HG03103 (cell line): ENCODE measurements around the gene ELOVL6.
"Not testable (repeated sequence)": the region's sequence is repeated elsewhere in the genome, so short reads cannot be mapped to it uniquely, and the experiment has no call there.

Source experiments
- ATAC-seq: cut with Tn5 transposase; IDR thresholded peaks from one replicate; pipeline ENCODE4 v1.9.1; 2021; ENCODE audit warnings: low read depth; ENCODE audit not compliant: unreplicated experiment

ELOVL6 gene, protein sequence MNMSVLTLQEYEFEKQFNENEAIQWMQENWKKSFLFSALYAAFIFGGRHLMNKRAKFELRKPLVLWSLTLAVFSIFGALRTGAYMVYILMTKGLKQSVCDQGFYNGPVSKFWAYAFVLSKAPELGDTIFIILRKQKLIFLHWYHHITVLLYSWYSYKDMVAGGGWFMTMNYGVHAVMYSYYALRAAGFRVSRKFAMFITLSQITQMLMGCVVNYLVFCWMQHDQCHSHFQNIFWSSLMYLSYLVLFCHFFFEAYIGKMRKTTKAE

GRCh38 chr4:110198435-110199416 lies at the start of gene ELOVL6:
TSS of gene ELOVL6 (minus strand) at chr4:110198615. CDS start at chr4:110198335, 280 bp downstream.
- ATAC-seq, result no peak

DNA sequence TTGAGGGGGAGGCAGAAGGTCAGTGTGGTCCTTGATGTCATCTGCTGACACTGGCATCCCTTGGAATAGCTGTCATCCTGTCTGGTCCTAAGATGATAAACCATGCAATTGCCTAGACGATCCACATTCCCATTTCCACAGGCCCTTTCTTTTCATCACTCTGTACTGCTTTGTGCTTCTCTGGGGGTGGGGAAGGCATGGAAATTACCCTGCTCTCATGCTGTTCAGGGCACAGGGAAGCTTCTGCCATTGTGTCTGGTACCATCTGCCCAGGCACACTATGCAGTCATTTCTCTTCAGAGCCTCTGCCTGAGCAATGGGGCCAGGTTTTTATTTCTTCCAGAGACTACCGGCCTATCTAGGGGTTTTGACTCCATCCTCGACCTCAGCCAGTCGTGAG lies 49.7 kb upstream of the ELOVL6 start:
- ATAC-seq, result no peak

DNA sequence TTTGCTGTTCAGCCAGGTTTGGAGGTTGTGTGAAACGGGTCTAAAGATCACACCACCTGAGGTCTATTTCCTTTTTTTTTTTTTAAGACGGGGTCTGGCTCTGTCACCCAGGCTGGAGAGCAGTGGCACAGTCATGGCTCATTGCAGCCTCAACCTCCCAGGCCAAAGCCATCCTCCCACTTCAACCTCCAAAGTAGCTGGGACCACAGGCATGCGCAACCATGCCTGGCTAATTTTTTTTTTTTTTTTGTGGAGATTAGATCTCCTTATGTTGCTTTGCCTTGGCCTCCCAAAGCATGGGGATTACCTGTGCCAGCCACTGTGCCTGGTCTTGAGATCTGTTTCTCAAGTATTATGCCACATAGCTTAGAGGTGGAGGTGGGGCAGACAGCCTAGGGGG lies 49.2 kb upstream of the ELOVL6 start:
- ATAC-seq, result no peak

- no peak for ATAC-seq
Measured at GRCh38 chr4:110245577-110245976, 47.2 kb upstream of the ELOVL6 start.

- no peak for ATAC-seq
Measured at GRCh38 chr4:110236324-110236723, 37.9 kb upstream of the ELOVL6 start.

DNA sequence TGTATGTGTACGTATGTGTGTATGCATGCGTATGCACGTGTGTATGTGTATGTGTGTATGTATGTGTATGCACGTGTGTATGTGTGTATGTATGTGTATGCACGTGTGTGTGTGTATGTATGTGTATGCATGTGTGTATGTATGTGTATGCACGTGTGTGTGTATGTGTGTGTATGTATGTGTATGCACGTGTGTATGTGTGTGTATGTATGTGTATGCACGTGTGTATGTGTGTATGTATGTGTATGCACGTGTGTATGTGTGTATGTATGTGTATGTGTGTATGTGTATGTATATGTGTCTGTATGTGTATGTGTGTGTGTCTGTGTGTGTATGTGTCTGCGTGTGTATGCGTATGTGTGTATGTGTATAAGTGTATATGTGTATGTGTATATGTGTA lies 35.2 kb upstream of the ELOVL6 start:
- not testable (repeated sequence) for ATAC-seq

GRCh38 chr4:110231869-110232268 lies 33.5 kb upstream of the ELOVL6 start:
- no peak for ATAC-seq

- no peak for ATAC-seq
Measured at GRCh38 chr4:110229266-110229665, 30.9 kb upstream of the ELOVL6 start.

DNA sequence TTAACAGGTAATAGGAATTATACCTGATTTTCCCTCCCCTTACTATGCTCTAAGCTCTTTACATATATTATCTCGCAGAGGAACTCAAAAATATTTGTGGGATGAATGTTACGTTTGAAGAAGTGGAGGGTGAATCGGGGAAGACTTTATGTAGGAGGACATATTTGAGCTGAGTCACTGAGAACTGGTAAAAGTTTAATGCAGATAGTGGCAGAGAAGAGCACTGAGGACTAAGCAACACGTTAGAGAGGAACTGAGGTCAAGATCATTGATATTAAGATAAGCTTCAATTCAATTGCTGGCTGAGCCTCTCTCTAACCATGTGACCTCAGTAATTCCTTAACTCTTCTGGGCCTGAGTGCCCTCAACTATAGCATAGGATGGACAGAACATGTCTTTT lies 26.4 kb upstream of the ELOVL6 start:
- no peak for ATAC-seq

GRCh38 chr4:110224142-110224541 lies 25.7 kb upstream of the ELOVL6 start:
- no peak for ATAC-seq

DNA sequence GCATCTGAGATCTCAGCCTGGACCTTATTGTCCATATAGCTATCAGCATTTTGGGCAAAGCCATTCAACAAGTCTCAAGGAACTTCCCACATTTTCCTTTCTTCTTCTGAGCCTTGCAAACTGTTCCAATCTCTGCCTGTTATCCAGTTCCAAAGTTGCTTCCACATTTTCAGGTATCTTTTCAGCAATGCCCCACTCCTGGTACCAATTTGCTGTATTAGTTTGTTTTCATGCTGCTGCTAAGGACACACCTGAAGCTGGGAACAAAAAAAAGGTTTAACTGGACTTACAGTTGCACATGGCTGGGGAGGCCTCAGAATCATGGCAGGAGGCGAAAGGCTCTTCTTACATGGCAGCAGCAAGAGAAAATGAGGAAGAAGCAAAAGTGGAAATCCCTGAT lies 20.5 kb upstream of the ELOVL6 start:
- ATAC-seq, result not testable (repeated sequence)

DNA sequence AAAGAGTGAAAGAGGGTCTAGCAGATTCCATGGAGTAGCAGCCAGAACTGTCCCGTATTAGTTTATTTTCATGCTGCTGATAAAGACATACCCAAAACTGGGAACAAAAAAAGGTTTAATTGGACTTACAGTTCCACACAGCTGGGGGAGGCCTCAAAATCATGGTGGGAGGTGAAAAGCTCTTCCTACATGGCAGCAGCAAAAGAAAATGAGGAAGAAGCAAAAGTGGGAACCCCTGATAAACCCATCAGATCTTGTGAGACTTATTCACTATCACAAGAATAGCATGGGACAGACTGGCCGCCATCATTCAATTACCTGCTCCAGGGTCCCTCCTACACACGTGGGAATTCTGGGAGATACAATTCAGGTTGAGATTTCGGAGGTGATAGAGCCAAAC lies 18.8 kb upstream of the ELOVL6 start:
- not testable (repeated sequence) for ATAC-seq

DNA sequence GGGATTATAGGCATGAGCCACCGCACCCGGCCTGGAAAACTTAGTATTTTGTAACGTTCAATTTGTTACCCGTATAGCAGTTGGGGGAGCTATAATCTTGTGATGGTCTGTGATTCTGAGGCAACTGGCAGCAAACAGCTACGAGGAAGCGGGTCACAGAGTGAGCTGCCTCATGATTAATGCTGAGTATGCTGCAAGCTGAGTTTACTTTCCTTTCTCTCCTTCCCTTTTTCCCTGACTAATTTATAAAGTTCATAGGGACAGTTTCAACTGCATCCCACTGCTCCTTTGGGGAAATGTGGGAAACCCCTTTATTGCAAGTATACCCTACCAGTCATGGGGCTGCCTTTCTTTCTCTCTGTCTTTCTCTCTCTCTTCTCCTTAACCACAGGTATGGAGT lies 17.7 kb upstream of the ELOVL6 start:
- ATAC-seq, result no peak

DNA sequence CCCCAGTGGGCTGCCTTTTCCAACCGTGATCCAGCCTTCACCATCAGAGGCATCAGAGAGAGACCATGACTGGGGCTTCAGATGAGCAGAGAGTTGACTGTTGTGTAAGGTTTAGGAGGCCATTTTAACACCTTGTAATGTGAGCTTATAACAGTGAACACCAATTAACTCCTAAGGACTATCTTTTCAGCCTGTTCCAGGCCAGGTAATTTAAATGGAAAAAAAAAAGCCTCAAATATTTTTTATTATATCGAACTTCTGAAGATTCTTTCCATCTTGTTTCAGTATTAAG lies 13.3 kb upstream of the ELOVL6 start:
- no peak for ATAC-seq

DNA sequence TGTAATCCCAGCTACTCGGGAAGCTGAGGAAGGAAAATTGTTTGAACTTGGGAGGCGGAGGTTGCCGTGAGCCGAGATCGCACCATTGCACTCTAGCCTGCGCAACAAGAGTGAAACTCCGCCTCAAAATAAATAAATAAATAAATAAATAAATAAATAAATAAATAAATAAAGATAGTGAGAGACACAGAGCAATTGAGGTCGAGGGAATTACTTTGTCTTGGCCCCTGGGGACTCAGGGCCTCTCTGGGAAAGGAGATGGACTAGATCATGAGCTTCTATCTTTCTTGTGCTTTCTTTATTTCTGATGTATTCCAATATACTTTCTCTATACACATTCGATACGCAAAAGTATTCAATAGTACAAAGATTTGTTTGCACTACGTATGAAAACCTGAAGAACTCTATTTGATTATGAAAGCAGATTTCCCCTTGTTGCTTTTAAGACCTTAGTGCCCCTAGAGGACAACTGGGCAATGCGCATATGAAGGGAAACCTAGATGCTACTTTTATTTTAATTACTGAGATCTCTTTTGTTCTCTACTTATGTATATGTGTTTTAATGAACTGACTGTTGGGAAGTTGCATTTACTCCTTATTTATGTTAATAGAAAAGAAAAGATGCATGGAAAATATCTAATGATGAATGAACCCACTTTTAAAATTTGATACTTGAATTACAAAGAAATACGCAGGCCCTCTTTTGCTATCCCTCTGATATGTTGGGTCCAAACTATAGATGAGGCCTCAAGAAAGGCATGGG lies 12.8 kb upstream of the ELOVL6 start:
- peak; percentile 82 for ATAC-seq

DNA sequence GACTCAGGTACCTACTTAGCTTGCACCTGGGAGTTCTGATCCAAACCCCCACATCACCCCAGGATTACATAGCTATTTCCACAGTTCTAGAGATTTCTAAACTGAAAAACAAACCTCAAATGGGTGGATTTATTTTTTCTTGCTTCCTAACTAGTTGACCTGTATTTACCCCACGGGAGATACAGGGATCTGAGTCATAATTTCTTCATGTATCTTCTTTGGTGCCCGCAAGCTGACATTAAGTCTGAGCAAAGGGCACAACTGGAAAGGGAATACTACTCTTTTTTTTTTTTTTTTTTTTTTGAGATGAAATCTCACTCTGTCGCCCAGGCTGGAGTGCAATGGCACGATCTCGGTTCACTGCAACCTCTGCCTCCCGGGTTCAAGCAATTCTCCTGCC lies 10.0 kb upstream of the ELOVL6 start:
- no peak for ATAC-seq

DNA sequence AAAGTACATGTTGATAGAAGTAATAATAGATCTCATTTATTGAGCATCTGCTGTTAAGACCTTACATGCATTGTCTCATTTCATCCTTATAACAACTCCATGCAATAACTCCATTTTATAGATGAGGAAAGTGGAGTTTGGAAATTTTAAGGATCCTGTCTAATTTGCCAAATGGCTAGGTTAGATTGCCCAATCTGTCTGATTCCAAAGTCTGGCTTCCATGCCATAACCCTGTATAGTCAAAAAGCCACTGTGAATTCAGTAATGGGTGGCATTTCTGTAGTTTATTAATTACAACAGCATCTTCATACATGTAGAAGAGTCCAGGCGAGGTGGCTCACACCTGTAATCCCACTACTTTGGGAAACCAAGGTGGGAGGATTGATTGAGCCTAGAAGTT lies 8.8 kb upstream of the ELOVL6 start:
- no peak for ATAC-seq

DNA sequence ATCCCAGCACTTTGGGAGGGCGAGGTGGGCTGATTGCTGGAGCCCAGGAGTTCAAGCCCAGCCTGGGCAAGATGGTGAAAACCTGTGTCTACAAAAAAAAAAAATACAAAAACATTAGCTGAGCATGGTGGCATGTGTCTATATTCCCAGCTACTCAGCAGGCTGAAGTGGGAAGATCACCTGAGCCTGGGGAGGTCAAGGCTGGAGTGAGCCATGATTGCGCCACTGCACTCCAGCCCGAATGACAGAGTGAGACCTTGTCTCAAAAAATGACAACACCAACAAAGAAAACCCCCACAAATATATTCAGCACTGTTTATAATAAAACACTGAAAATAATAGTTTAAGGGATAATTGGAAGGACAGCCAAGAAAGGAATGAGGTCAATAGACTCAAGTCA lies 3.6 kb upstream of the ELOVL6 start:
- ATAC-seq, result no peak

DNA sequence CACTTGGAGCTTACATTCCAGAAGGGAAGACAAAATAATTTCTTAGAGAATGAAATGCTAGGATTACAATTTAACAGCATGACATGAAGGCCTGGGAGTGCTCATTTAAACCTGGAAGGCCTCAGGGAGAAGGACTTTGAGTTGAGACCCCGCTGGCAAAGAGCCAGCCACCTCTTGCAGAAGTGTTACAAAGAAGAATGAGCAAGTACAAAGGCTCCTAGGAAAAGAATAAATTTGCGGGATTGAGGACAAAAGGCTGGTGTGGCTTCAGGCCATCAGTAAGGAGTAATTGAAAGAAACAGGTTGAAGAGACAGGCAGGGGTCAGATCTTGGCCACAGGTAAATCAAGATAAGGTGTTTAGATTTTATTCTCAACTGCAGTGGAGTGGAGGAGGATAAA lies 3.1 kb upstream of the ELOVL6 start:
- no peak for ATAC-seq

- ATAC-seq, result no peak
Measured at GRCh38 chr4:110200689-110201088, 2.3 kb upstream of the ELOVL6 start.

GRCh38 chr4:110198049-110198434 lies 373 bp downstream of the ELOVL6 start:
- no peak for ATAC-seq
